Measurements from ENCODE around the gene WT1. TPM values are rescaled to one million over a fixed set of nuclear protein-coding genes. Genes with fewer than 3 reads are reported as not detected.

WT1 gene
- polyA plus RNA-seq, 3 donors = 0.28 to 27.1 (median 14.5) TPM

DNA sequence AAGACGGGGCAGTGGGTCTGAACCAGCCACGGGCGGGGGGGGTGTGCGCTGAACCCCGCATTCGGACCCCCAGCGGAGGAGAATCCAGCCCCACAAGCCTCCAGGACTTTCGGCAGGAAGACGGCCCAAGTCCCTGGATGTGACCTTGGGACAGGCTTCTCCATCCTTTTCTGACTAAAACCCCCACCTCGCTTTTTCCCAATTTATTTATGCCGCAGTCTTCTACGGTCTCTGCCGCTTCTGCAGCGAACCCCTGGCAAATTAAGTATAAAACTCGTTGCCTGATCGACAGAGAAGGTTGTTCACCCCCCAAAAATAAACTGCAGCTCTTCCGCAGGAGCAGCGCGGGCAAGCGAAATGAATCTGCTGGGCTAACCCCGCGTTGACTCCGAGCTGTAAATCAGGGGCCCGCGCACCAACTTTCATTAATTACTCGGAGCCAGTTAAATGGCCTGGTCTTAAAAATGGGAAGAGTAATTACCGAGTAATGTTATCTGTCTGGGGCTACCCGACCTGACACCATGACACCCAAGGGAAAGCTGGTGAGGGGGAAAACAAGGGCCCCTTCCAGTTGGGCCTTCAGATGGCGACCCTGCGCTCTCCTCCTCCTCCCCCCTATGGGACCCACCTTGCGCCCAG, 6.6 kb downstream of the WT1 start:
- no peak overlapping the region for H3K27ac ChIP-seq (ENCODE audit: low read depth, low read length)
- 12 to 45% (median 39%) methylated on average over 31 of the region's 31 CpGs for WGBS, 3 donors

DNA sequence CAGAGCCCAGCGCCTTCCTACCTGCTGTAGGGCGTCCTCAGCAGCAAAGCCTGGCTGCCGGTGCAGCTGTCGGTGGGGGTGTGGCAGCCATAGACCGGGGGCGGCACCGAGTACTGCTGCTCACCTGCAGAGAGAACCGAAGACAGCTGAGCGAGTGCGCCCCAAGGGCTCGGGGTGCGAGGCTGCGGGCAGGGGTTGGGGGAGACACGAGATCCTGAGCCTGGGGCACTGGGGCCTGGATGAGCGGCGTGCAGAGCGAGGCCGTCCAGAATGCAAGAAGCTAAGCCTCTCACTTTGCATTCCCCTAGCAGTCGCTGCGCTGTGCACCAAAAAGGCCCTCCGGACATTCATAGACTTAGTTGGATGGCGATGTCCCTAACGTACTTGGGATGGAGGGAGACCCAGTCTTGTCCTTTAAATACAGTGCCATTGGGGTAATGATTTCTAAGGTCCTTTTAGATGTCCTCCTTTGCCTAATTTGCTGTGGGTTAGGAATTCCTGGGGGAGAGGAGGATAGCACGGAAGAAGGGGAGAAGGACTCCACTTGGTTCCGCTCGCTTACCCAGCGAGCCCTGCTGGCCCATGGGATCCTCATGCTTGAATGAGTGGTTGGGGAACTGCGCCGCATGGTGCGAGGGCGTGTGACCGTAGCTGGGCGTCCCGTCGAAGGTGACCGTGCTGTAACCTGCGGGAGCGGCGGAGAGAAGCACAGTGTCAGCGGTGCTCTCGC, 7.2 kb downstream of the WT1 start:
- H3K27ac ChIP-seq (ENCODE audit: low read depth, low read length) = no peak overlapping the region
- 14 to 51% (median 41%) methylated on average over 41 of the region's 41 CpGs for WGBS, 3 donors

DNA sequence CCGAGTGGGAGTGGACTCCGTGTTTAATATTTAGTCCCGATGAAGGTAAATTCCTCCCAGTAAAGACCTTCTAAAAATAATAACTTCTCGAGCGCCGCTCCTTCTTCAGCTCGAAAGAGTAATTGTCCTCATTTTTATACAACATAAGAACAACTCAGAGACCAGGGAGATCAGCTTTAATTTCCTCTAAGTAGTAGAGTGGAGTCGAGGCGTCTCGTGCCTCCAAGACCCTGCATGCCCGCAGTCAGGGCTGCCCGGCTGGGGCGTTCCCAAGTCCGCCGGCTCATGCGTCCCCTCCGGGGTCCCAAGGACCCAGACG, 7.8 kb downstream of the WT1 start:
- 17 to 38% (median 35%) methylated on average over 18 of the region's 18 CpGs for WGBS, 3 donors
- H3K27ac ChIP-seq (ENCODE audit: low read depth, low read length) = no peak overlapping the region

DNA sequence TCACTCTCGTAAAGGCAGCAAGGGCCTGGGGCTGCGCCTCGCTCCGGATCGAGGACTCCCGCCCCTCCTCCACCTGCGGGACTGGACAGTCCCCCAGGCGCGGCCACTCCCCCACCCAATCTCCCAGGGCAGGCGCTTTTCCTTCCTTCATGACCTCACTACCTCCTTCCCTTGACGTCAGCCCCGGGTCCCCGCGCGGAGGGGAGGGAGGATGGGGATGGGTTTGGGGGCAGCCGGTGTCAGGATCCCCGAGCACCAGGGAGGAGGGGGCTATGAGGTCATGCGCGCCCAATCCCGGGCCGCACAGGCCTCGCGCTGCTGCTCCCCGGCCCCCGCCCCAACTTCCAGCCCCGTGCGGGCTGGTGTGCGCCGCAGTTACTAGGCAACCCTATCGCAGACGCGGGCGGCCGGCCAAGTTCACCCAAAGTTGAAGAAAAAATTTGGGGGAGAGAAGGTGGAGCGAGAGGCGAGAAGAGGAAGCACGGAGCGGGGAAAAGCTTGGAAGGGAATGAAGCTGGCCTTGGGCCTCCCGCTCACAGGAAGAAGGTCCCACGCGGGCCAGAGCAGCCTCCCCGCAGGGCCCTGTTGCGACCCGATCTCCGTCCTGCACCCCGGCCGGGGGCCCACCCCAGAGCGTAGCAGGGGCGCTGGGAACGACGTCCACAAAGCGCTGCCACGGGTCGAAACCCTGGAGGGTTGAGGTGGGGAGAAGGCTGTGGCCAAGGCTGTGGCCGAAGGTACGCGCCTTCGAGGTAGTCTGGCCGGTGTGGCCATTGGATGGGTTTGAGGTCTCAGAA, 8.3 kb downstream of the WT1 start:
- H3K27ac ChIP-seq (ENCODE audit: low read depth, low read length) = no peak overlapping the region
- 4 to 11% (median 8%) methylated on average over 58 to 59 of the region's 59 CpGs for WGBS, 3 donors

DNA sequence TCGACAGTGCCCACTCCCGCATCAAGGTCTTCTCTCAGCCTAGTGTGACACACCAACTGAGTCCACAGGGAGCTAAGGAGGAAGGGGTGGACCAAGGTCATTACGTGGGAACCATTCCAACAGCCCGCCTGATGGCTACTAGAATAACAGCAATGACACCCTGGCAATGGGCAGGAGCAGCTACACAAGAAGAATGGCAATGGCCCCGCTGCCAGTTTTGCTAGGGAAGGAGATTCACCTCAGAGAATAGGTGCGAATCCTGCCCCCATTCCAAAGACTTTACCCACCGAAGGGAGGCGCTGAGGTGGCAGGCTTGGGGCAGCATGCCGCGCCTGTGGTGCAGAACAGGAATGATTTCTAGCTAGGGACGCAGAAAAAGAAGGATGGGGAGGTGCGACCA, 9.1 kb downstream of the WT1 start:
- WGBS, 3 donors = 20 to 54% (median 52%) methylated on average over 12 of the region's 12 CpGs
- H3K27ac ChIP-seq (ENCODE audit: low read depth, low read length) = no peak overlapping the region

DNA sequence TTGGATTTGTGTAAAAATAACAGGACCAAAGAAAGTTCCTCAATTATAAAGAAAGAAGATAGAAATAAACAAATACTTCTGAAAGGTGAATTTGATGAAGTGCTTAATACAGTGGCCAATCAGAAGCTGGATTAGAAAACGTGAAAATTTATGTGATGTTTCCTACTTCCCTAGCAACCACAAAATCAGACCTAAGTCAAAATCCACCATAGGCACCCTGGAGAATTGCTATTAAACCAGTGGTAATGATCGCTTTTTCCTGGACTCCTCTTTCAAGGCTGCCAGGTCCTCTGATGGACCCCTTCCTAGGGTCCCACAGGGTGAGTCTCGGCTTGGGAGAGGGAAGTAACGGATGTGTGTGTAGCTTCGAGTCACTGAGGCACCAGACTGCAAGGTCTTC, 9.6 kb downstream of the WT1 start:
- no peak overlapping the region for H3K27ac ChIP-seq (ENCODE audit: low read depth, low read length)
- WGBS, 3 donors = 32 to 59% (median 51%) methylated on average over 5 of the region's 5 CpGs

DNA sequence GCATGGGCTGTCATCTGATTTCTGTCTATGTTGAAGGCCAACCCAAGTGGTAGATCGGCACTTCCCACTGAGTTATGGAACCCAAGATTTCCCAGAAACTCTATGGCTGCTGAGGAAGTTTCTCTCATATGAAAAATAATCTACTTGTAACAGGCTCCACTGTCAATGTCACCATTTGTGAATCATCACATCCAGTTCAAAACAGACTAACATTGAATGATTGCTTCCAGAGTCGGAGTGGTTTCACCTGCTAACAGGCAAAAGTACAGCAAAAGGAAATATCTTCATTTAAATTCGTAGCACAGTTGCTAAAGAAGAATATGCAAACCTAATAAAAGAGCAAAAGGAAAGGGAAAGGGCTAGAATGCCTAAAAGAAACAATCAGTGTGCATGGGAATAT, 12.8 kb downstream of the WT1 start:
- WGBS, 3 donors = 38 to 57% (median 40%) methylated on average over 3 of the region's 3 CpGs

DNA sequence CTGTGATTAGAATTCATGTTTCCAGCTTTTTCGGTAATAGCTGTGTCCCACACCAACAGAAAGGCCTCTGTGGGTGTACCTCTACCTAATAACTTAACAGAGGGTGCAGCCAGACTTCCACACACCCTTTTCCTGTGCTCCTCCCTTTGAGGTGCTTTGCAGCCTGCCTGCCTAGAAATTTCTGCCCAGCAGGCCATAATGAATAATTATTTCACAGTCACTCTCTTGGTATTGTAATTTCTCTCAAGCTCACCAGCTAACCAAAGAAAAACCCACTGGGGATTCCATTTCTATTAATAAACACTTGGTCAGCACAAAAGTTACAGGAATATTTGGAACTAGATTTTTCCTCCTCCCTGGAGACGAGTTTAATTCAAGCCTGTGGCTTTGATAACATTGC, 13.3 kb downstream of the WT1 start:
- WGBS, 3 donors = 36 to 54% (median 38%) methylated on average over 2 of the region's 2 CpGs
- no peak overlapping the region for H3K27ac ChIP-seq (ENCODE audit: low read depth, low read length)

More for the DNA sequence above, 12.8 kb downstream of the WT1 start:
- no peak overlapping the region for H3K27ac ChIP-seq (ENCODE audit: low read depth, low read length)

DNA sequence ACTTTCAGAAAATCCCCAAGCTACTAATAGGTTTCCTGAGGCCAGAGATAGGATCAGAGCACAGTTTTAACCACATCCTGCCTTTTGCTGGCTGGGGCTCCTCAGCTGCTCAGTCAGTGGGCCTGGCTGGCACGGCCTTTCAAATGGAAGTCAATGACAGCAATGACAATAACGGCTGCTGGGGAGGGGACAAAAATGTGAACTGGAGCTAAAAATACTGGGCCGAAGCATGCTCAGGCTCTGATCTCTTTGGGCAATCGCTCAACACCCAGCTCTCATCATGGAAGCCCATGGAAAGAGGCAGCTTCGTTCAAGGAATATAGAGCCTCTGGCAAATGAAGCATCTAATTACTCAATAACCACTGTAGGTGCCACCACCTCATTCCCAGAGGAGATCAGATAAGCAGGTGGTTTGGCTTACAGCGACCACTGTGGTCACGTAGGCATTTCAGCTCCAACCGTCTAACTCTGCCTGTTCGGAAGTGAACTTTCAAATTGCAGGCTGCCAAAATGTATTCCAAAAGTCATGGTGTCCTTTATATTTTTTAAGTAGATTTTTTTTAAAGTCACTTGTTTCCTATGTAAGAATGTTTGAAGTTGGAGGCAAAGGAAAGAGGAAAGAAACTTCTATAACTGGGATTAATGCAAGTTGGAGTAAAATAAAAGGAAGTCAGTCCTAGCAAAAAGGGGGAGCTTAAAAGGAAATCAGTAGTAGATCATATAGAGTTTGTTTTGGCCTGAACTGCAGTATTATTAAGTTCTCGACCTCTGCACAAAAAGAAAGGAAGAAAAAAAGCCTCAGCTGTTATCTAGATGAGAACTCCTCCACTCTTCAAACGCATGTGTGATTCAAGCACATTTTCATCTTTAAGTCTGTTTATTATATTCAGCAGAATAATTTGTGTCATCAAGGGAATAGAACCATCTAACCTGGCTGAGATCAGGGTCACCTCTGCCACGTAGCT, 14.1 kb downstream of the WT1 start:
- H3K27ac ChIP-seq (ENCODE audit: low read depth, low read length) = no peak overlapping the region
- WGBS, 3 donors = 24 to 57% (median 36%) methylated on average over 12 of the region's 12 CpGs

DNA sequence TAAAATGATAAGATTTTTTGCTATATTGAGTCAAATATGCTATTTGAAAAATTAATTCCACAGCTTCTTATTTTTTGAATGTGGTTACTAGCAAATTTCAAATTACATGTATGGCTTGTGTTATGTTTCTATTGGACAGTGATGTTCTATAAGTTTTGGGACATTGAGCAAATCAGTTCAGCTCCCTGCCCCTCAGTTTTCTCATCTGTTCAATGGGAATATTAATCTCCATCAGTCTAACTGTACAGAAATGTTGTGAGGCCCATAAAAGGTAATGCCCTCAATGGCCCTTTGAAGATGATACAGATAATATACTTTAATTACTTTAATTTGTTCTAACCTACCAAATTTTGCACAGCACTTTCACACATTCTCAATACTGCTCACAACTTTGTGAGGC, 15.2 kb downstream of the WT1 start:
- no peak overlapping the region for H3K27ac ChIP-seq (ENCODE audit: low read depth, low read length)

DNA sequence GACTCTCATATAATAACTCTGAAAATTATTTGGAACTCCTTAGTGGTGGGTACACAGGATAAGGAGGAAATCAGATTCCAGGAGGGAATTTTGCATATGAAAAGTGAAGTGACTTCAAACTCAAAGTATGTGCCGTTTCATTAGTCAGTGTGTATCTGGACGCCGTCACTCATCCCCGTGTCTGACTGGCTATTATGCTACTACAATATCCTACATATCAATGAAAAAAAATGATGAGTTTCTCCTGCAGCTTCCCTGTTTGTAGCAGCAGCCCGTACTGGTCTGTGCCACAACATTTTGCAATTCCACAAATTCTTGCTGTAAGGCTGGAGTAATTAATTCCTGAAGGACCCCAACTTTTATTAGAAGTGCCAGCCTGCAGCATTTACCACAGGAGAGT, 16.5 kb downstream of the WT1 start:
- WGBS, 3 donors = 34 to 36% (median 35%) methylated on average over 5 of the region's 5 CpGs
- no peak overlapping the region for H3K27ac ChIP-seq (ENCODE audit: low read depth, low read length)

DNA sequence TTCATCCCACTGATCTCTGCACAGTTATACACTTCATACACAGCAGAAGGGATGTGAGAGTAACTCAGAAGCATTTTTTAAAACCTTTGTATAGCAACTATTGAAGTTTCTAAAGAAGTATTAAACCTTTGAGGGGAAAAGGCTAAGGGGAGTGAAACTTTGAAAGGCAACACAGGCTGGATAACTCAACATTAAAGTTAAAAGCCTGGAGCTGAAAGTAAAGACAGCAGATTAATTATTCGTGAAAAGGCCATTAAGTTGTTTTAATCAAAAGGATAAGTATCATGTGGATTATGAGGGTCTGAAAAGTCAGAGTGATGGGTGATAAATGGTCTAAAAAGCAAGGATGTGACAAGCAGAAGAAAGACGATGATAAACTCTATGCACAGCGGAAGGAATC, 17.5 kb downstream of the WT1 start:
- 74 to 86% (median 77%) methylated on average over 3 of the region's 3 CpGs for WGBS, 3 donors
- no peak overlapping the region for H3K27ac ChIP-seq (ENCODE audit: low read depth, low read length)

DNA sequence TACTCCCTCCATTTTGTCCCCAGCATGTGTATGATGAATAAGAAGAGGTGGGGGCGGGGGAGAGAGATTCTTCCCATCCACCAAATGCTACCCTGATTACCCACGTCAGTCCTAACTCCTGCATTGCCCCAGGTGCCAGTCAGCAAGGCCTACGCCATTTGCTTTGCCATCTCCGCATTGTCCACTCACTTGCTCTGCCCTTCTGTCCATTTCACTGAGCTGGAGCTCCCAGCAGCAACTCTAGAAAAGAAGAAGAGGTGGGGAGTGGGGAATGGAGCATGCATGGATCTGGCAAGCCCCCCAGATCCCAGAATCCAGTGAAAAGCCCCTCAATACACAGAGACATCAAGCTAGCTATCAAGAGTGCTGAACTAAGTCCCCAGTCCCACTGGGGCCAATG, 19.0 kb downstream of the WT1 start:
- H3K27ac ChIP-seq (ENCODE audit: low read depth, low read length) = no peak overlapping the region
- WGBS, 3 donors = 81 to 87% (median 85%) methylated on average over 4 of the region's 4 CpGs

DNA sequence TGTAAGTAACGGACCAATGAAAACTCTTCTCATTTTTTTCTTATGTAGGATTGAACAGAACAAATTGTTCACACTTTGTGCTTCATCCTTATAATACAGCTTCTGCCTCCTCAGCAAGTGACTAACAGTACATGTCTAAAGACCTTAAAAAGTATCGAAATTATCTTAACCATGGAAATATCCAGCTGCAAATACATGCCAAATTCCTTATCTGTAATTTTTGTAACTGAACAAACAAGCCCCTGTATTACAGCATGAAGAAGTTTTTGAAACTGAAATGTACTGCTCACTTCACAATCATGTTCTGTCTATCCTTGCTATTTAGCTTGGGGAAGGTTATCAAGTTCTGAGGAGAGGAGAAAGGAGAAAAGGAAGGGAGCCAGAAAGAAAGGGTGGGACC, 20.4 kb downstream of the WT1 start:
- WGBS, 3 donors = 65 to 72% (median 65%) methylated on average over 2 of the region's 2 CpGs
- H3K27ac ChIP-seq (ENCODE audit: low read depth, low read length) = no peak overlapping the region

DNA sequence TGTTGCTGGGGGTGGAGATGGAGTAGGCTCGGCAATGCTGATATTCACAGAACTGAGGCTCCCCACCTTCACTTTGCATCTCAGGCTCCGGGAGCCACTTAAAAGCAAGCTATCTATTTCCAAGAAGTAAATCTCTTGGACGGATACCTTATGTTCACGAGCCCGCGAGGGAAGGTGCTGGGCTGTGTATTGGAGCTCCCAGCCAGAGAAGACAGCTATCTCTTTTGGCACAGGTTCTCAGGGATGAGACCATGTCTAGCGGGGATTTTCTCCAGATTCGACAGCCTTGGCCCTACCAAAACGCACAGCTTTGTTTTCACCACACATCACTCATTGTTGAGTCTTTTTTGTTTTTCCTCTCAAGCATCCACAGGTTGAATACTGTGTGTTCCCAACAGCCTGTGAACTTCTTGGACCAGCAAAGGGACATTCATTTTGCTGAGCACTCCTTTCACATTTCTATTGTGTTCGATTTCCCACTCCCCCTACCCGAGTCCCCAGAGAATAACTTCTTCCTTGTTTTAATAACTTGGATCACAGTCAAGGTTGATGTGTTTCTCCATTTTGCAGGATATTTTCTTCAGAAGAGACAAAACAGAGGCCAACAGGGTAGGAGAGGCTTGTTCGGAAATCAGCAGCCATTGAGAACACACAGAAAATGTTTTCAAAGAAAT, 23.3 kb downstream of the WT1 start:
- no peak overlapping the region for H3K27ac ChIP-seq (ENCODE audit: low read depth, low read length)
- 58 to 75% (median 61%) methylated on average over 12 of the region's 12 CpGs for WGBS, 3 donors

DNA sequence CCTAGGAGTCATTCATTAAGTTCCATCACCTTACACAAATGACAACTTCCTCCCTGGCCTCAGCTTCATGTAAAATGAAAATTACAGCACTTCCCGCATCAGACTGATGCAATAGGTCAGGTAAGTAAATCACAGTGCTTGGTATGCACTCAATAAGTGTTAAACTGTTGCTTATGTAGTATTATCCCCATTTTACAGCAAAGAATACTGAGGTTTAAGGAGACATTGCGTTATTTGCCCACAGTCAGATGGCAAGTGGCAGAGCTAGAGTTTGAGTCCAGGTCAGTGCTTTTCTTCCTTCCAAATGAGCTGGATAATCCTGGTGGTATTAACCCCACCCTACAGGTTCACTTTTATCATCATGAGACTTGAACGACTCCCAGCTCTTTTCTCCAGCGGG, 29.7 kb downstream of the WT1 start:
- no peak overlapping the region for H3K27ac ChIP-seq (ENCODE audit: low read depth, low read length)
- WGBS, 3 donors = 77 to 82% (median 82%) methylated on average over 4 of the region's 4 CpGs

DNA sequence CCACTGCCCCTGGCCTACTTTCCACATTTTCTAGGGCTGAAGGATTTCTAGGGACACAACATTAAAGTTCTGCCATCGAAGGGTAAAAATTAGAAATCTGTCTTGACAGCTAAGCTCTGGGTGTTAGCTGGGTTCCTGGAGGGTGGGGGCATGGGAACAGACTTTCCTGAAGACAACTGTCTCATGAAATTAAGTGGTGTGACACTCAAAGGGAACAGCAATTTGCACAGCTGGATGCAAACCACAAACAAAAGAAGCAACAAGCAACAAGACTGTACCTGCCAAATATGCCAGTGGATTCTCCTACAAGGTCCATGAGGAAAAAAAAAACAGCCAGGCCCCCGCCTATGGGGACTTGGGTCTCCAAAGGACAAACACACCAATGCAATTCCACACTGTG, 32.5 kb downstream of the WT1 start:
- no peak overlapping the region for H3K27ac ChIP-seq (ENCODE audit: low read depth, low read length)
- WGBS, 3 donors = 43 to 82% (median 80%) methylated on average over 2 of the region's 2 CpGs

DNA sequence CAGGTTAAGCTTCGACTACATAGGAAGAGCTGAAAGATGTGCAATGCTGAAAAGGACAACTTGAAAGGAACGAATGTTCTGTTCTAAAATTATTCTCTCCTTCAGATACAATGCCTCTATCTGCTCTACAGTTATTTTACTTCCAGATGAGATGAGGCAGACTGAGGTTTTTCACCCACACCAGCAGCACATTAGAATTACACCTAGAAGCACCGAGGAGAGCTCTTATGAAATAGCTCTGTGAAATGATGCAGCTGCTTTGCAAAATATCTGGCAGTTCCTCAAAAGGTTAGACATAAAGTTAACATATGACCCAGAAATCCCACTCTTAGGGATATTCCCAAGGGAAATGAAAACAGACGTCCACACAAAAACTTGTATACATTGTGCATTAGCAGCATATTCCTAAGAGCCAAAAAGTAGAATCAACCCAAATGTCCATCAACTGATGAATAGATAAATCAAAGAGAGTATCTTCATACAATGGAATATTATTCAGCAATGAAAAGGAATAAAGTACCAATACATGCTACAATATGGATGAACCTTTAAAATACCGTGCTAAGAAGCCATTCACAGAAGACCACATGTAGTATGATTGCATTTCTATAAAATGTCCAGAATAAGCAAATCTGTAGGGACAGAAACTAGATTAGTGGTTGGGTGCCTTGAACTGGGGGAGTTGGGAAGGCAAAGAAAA, 34.5 kb downstream of the WT1 start:
- no peak overlapping the region for H3K27ac ChIP-seq (ENCODE audit: low read depth, low read length)
- WGBS, 3 donors = 45 to 57% (median 54%) methylated on average over 5 of the region's 5 CpGs

Measured in adipose tissue (tissue), 3 donors.